TTC549 (cell line): ENCODE results near the gene ANGPTL3.

ENCODE experiments used
- FAIRE-seq: peaks from 2 replicates; lab custom pipeline; 2012; peaks lifted over from hg19 to GRCh38; lab: Jason Lieb, UNC

The ANGPTL3 gene

DNA sequence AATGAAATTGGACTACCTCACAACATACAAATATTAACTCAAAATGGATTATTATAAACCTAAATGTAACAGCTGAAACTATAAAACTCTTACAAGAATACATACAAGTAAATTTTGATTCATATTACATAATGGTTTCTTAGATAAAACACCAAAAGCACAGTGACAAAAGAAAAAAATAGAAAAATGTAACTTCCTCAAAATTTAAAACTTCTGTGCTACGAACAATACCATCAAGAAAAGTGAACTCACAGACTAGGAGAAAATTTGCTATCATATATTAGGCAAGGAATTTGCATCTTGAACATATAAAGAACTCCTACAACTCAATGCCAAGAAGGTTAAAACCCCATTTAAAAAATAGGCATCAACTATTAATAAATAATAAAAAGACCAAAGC lies 31.2 kb downstream of the ANGPTL3 start:
- no peak for FAIRE-seq

DNA sequence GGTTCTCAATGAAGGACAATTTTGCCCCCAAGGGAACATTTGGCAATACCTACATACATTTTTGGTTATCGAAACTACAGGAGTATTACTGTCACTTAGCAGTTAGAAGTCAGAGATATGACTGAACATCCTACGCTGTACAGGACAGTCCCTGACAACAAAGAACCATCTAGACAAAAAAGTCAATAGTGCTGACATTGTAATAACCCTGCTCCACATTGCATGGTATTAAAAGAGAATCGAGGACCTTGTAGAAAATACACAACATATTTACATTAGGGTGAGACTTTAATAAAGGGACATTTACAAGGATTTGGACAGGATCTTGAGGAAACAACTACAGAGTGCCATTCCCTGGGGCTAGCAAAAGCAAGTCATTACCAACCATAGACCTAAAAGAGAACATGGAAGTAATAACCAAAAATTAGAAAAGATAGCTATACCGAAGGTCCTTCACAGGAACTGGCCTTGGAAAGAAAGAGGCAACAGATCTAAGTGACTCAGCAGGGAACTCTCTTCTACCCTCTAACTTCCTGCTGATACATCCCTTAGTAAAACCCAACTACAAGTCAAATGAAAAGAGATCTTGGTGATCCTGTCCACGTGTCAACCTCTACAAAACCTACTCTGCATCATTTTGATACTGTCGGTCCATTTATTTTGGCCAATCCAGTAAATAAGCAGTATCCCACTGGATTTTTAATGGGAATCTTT lies 40.2 kb downstream of the ANGPTL3 start:
- no peak for FAIRE-seq

- no peak for FAIRE-seq
These were observed 46.0 kb downstream of the ANGPTL3 start for GRCh38 chr1:62643283-62643682.

GRCh38 chr1:62652387-62652786 lies 55.1 kb downstream of the ANGPTL3 start:
- no peak for FAIRE-seq

- no peak for FAIRE-seq
These were observed 57.4 kb downstream of the ANGPTL3 start for GRCh38 chr1:62654744-62655143.
